Body of pancreas (tissue), 4 donors: Measurements from ENCODE around the gene GBGT1. TPM values are rescaled to one million over a fixed set of nuclear protein-coding genes. Genes with fewer than 3 reads are reported as not detected.

Source experiments
- ATAC-seq: fragments of 150-250 bp; one replicate; pipeline ENCODE4 v1.9.1; 2016
- DNase-seq, 4 donors: peaks; one replicate each; pipeline ENCODE4 v3.0.0-alpha.2; 2019
- H3K27ac ChIP-seq, 4 donors: fragments of 200-600 bp; sonication (generic); 1 replicate in 3 of 4; 2 replicates in 1 of 4; pipeline versions ENCODE4 v1.5.1 to v1.6.1; 2016 to 2019; ENCODE audit warnings: mild to moderate bottlenecking in 1 of 4, mixed read lengths in 1 of 4, moderate library complexity in 1 of 4
- H3K27me3 ChIP-seq, 2 donors: fragments of 200-600 bp; sonication (generic); one replicate each; pipeline ENCODE4 v1.6.0; 2016; ENCODE audit warnings: mild to moderate bottlenecking in 1 of 2
- H3K36me3 ChIP-seq, 2 donors: fragments of 200-600 bp; sonication (generic); replicated peaks in 1 of 2; 2 replicates each; pipeline ENCODE4 v1.5.1; 2016; ENCODE audit warnings: low read depth in 2 of 2; ENCODE audit not compliant: insufficient read depth in 1 of 2
- H3K4me1 ChIP-seq: fragments of 200-600 bp; sonication (generic); one replicate; pipeline ENCODE4 v1.6.0; 2016
- H3K4me3 ChIP-seq, 2 donors: fragments of 200-600 bp; sonication (generic); 1 replicate in 1 of 2; 2 replicates in 1 of 2; pipeline ENCODE4 v1.5.1; 2016 to 2019
- H3K9me3 ChIP-seq, 3 donors: fragments of 200-600 bp; sonication (generic); 1 replicate in 2 of 3; 2 replicates in 1 of 3; pipeline ENCODE4 v1.5.1; 2016
- POLR2A ChIP-seq, 3 donors: fragments of 450-650 bp; IDR thresholded peaks; one replicate each; pipeline ENCODE4 v1.6.1; 2016; ENCODE audit warnings: antibody characterized with exemption in 3 of 3, mild to moderate bottlenecking in 2 of 3
- WGBS, 2 donors: methylation state at CpG; one replicate each; pipeline ENCODE4 v1.1.5; 2017; 5-methylcytosine and 5-hydroxymethylcytosine counted together
- intact Hi-C: fragments of 100-400 bp; cut with DNase I; formaldehyde crosslinking; loops from one replicate; pipeline ENCODE4 v1.15.1; 2023
- total RNA-seq, 2 donors: library from RNA; depleted of rRNA; stranded (reverse); fragments of >200 nt; gene quantifications; one replicate each; pipeline ENCODE4 v1.1.0, GENCODE V29; 2016
- TF ChIP-seq, protein P1 (sequence below), 7 experiments: fragments of 450-650 bp in 4 of 7; fragments of 200-600 bp in 3 of 7; sonication (generic) in 3 of 7; IDR thresholded peaks; one replicate each; pipeline ENCODE4 v1.5.1; 2016 to 2019; ENCODE audit warnings: antibody characterized with exemption in 7 of 7

GBGT1 gene
- total RNA-seq, 2 donors from 2014 or later: 5.4 to 9.2 TPM

DNA sequence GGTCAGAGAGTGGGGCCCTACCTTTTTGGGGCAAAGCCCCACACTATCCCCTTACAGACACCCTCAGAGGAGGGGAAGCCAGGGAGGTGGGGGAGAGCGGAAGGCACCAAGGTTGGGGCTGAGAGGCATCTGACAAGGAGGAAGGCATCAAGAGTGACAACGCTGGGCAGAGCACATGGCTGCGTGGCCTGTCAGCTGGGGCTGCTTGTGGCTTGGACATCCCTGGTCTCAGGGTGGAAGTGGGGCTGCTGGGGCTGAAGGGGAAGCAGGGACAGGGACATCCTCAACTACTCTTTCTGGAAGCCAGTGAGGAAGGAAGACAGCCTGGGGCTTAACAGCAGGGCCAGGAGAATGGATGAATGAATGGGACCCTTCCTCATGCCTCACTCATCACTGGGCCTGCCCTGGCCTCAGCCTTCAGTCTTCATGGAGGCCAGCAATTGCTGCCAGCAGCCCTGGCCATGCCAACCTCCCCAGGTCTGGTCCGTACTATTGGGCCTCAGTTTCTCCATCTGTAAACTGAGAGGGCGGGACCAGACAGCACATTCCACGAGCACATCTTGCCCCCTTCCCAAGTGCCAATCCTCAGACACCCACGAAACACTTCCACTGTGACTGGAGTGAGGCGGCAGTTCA lies 41.7 kb downstream of the GBGT1 start:
- intact Hi-C loops: no loop called here
- H3K27ac ChIP-seq: peak overlapping the region; percentile 84 to 91 (median 90)
- DNase-seq (peak in 1 of 4 donors; percentile 60), ATAC-seq (no peak)
- no peaks in the 10 kb centered on the region for H3K9me3 ChIP-seq
- no peaks in the 10 kb centered on the region for H3K36me3 ChIP-seq
- H3K4me3 ChIP-seq: no peak overlapping the region
- peaks cover 55% of the 10 kb centered on the region for H3K4me1 ChIP-seq
- TF ChIP-seq POLR2A (IDR thresholded peaks at IDR 0.05): no peak
- TF ChIP-seq, protein P1, sequence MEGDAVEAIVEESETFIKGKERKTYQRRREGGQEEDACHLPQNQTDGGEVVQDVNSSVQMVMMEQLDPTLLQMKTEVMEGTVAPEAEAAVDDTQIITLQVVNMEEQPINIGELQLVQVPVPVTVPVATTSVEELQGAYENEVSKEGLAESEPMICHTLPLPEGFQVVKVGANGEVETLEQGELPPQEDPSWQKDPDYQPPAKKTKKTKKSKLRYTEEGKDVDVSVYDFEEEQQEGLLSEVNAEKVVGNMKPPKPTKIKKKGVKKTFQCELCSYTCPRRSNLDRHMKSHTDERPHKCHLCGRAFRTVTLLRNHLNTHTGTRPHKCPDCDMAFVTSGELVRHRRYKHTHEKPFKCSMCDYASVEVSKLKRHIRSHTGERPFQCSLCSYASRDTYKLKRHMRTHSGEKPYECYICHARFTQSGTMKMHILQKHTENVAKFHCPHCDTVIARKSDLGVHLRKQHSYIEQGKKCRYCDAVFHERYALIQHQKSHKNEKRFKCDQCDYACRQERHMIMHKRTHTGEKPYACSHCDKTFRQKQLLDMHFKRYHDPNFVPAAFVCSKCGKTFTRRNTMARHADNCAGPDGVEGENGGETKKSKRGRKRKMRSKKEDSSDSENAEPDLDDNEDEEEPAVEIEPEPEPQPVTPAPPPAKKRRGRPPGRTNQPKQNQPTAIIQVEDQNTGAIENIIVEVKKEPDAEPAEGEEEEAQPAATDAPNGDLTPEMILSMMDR (IDR thresholded peaks at IDR 0.05): no peak
- WGBS, 2 donors: 69 to 85% methylated on average over 8 of the region's 8 CpGs
- no peaks in the 10 kb centered on the region for H3K27me3 ChIP-seq

DNA sequence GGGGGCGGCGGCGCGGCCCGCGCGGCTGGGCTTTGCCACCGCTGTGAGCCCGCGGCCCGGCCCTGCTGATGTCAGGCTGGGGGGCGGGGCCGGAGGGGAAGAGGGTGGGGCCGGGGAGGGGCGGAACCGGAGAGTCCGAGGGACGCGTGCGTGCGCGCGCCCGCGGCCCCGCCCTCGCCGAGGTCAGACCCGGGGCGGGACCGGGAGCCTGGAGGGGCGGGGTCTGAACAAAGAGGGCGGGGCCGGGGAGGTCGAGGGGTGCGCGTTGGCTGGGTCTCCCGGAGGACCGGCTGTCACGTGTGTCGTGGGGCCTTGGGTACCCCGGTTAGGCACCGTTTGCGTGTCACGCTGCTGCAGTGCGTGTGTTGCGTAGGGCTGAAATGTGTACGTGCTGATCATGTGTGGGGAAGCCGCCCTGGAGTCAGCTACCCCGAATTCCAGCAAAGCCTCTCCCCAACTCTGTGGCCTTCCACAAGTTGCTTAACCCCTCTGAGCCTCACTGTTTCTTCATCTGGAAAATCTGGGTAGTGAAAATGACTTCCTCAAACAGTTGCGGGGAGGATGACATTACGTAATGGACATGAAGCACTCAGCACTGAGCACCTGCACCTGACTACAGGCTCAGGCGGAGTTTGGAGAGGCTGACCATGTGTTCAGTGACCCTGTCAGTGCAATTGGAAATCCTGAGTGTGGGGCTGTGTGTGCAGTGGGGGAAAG lies 42.4 kb downstream of the GBGT1 start, which contains the start of gene RALGDS:
RALGDS (minus strand) TSS at position 43 of the 717 bp plus-strand sequence. CDS start 86 bp downstream, outside the sequence.
- peak; percentile 92 for ATAC-seq
- Histone ChIP-seq H3K27ac (peak within 1 kb of the TSS; percentile 84 to 91 (median 90)), H3K9me3 (no peaks in the 10 kb centered on the region), H3K27me3 (no peaks in the 10 kb centered on the region), H3K4me1 (peaks cover 55% of the 10 kb centered on the region), H3K4me3 (peak within 1 kb of the TSS; percentile 28 to 58), H3K36me3 (no peaks in the 10 kb centered on the region)
- DNase-seq: peak; percentile 91 to 95 (median 92)
- WGBS, 2 donors: 6 to 18% methylated on average over 18 to 38 of the region's 53 CpGs
- intact Hi-C loops: no loop called here
- TF ChIP-seq POLR2A (IDR thresholded peaks at IDR 0.05): peak in 1 of 3 donors; percentile 15
- TF ChIP-seq, protein P1 (IDR thresholded peaks at IDR 0.05): no peak

DNA sequence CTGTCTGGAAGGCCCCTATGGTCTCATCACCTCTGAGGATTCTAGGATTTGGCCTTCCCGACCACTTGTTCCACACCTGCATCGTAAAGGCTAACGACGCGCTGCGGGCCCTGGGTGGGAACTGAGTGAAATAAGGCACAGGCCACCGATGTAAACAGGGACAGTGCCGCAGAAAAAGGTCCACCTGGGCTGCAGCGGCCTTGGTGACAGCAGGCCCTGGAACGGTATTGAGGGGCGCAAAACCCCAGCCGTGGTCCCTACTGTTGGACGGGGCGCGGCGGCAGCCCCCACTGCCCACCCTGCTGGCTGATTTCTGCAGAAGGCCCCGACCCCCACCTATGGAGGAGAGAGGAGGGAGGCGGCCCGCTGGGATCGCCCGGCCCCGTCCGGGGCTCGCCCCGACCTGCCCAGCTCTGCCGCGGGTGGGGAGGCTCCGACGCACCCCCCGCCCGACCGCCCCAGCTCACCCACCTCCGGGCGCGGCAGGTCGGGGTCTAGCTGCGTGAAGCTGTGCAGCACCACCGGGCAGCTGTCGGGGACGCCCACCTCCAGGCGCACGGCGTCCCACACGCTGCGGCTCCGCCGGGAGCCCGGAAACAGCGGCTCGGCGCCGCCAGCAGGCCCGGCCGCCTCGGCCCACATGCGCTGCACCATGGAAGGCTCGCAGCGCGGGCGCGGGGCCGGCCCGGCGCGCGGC lies 43.1 kb downstream of the GBGT1 start:
- peak overlapping the region; percentile 73 to 90 (median 87) for H3K27ac ChIP-seq
- peaks cover 53% of the 10 kb centered on the region for H3K4me1 ChIP-seq
- no peaks in the 10 kb centered on the region for H3K9me3 ChIP-seq
- WGBS, 2 donors: 1% methylated on average over 53 of the region's 66 CpGs; no CpG with 5 or more reads in 1 of the 2 donors
- TF ChIP-seq, protein P1 (IDR thresholded peaks at IDR 0.05): no peak
- peak; percentile 25 to 40 (median 32) for TF ChIP-seq POLR2A (IDR thresholded peaks at IDR 0.05)
- ATAC-seq (peak; percentile 12), DNase-seq (peak in 2 of 4 donors; percentile 45 to 47)
- H3K36me3 ChIP-seq: no peaks in the 10 kb centered on the region
- intact Hi-C loops: no loop called here
- H3K4me3 ChIP-seq: peak overlapping the region; percentile 28 to 58
- H3K27me3 ChIP-seq: no peaks in the 10 kb centered on the region

DNA sequence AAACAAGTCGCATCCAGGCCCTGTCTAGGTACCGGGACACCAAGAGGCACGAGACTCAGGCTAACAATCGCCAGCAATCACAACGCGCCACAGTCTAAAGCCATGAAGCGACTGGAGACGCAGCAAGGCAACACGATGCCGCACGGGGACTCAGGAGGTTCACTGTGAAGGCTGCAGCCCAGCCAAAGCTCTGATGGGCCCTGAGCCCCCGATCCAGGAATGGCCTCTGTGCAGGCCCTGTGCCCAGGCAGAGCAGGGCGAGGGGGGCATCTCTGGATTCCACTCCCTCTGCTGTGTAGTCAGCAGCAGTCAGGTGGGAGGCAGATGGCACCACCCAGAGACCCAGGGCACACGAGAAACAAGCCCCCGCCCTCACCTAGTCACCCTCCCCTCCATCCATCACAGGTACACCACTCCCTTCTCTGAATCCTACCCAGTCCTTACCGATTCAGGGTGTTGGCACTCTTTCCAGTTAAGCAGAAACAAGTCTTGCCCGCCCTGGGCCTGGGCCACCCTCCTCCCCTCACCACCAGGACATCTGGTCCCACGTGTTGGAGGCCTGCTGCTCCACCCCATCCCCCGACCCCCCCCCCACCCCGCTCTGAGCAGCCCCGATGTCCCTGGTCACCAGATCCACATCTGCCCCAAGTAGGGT lies 43.7 kb downstream of the GBGT1 start:
- Histone ChIP-seq H3K4me3 (no peak overlapping the region), H3K27ac (peak overlapping the region; percentile 6 to 90 (median 82)), H3K4me1 (peaks cover 57% of the 10 kb centered on the region), H3K36me3 (no peaks in the 10 kb centered on the region), H3K27me3 (no peaks in the 10 kb centered on the region), H3K9me3 (no peaks in the 10 kb centered on the region)
- WGBS, 2 donors: 42 to 43% methylated on average over 10 to 21 of the region's 21 CpGs
- ATAC-seq (no peak), DNase-seq (peak in 3 of 4 donors; percentile 50 to 62 (median 55))
- TF ChIP-seq POLR2A (IDR thresholded peaks at IDR 0.05): no peak
- TF ChIP-seq, protein P1 (IDR thresholded peaks at IDR 0.05): no peak
- intact Hi-C loops: no loop called here
